Karpas-422 (cell line): ENCODE measurements around the gene MCM5. TPM values are rescaled to one million over a fixed set of nuclear protein-coding genes. Genes with fewer than 3 reads are reported as not detected.

ENCODE experiments used
- DNase-seq: peaks from one replicate; pipeline ENCODE4 v3.0.0-alpha.2; 2015
- H2AFZ ChIP-seq: fragments of 200-600 bp; sonication (generic); 2 replicates; pipeline ENCODE4 v1.6.1; 2014; ENCODE audit warnings: antibody characterized with exemption, low read length, mixed read lengths
- H3K27ac ChIP-seq: fragments of 200-600 bp; sonication (generic); 2 replicates; pipeline ENCODE4 v1.5.1; 2014; ENCODE audit warnings: mild to moderate bottlenecking, low read length, moderate library complexity
- H3K27me3 ChIP-seq: fragments of 200-600 bp; sonication (generic); 2 replicates; pipeline ENCODE4 v1.6.1; 2014; ENCODE audit warnings: low read length, mixed read lengths
- H3K36me3 ChIP-seq: fragments of 200-600 bp; sonication (generic); 2 replicates; pipeline ENCODE4 v1.6.1; 2014; ENCODE audit warnings: low read length, mixed read lengths; ENCODE audit not compliant: insufficient read depth
- H3K4me1 ChIP-seq: fragments of 200-600 bp; sonication (generic); 2 replicates; pipeline ENCODE4 v1.6.1; 2014; ENCODE audit warnings: mild to moderate bottlenecking, low read length, mixed read lengths
- H3K4me2 ChIP-seq: fragments of 200-600 bp; sonication (generic); 2 replicates; pipeline ENCODE4 v1.6.1; 2014; ENCODE audit warnings: low read length, low read depth, mild to moderate bottlenecking; ENCODE audit not compliant: poor library complexity, severe bottlenecking
- H3K4me3 ChIP-seq: fragments of 200-600 bp; sonication (generic); 2 replicates; pipeline ENCODE4 v1.5.1; 2014; ENCODE audit warnings: mild to moderate bottlenecking, antibody characterized with exemption, low read length, mixed read lengths
- H3K79me2 ChIP-seq: fragments of 200-600 bp; sonication (generic); 2 replicates; pipeline ENCODE4 v1.6.1; 2014; ENCODE audit warnings: mild to moderate bottlenecking, low read length, mixed read lengths
- H3K9ac ChIP-seq: fragments of 200-600 bp; sonication (generic); 2 replicates; pipeline ENCODE4 v1.6.0; 2014; ENCODE audit warnings: low read length
- H3K9me2 ChIP-seq: fragments of 200-600 bp; sonication (generic), shearing (Covaris generic); replicated peaks from 2 replicates; pipeline ENCODE4 v1.6.0; 2014; ENCODE audit warnings: mild to moderate bottlenecking, low read length, moderate library complexity; ENCODE audit not compliant: insufficient read depth
- H3K9me3 ChIP-seq: fragments of 300-700, 200-600 bp; sonication (generic); 2 replicates; pipeline ENCODE4 v1.6.1; 2014; ENCODE audit warnings: low read length, mixed read lengths
- H4K20me1 ChIP-seq: fragments of 200-600 bp; sonication (generic); 2 replicates; pipeline ENCODE4 v1.6.1; 2014; ENCODE audit warnings: mild to moderate bottlenecking, antibody characterized with exemption, low read length, low read depth; ENCODE audit not compliant: insufficient read depth
- total RNA-seq: library from RNA; depleted of rRNA; stranded (reverse); fragments of >200 nt; shearing (Covaris generic); gene quantifications from 2 replicates; pipeline ENCODE4 v1.2.3, GENCODE V29; 2014; ENCODE audit warnings: low replicate concordance

Gene MCM5
- total RNA-seq, 1 experiment from 2014 or later: 83.7 TPM

- H3K4me2 ChIP-seq: no peak overlapping the region
- no peak overlapping the region for H3K9ac ChIP-seq
- no peaks in the 10 kb centered on the region for H3K27me3 ChIP-seq
- no peaks in the 10 kb centered on the region for H4K20me1 ChIP-seq
- H3K4me1 ChIP-seq: peaks cover 40% of the 10 kb centered on the region
- H3K79me2 ChIP-seq: no peaks in the 10 kb centered on the region
- no peak overlapping the region for H3K27ac ChIP-seq
- no peak for DNase-seq
- no peaks in the 10 kb centered on the region for H3K9me2 ChIP-seq
- H3K9me3 ChIP-seq: no peaks in the 10 kb centered on the region
- no peak overlapping the region for H3K4me3 ChIP-seq
- H2AFZ ChIP-seq: peak overlapping the region; percentile 28; the same call in 1 of the 2 replicates
- H3K36me3 ChIP-seq: no peaks in the 10 kb centered on the region
These were observed 24.4 kb upstream of the MCM5 start for GRCh38 chr22:35375526-35375925.

DNA sequence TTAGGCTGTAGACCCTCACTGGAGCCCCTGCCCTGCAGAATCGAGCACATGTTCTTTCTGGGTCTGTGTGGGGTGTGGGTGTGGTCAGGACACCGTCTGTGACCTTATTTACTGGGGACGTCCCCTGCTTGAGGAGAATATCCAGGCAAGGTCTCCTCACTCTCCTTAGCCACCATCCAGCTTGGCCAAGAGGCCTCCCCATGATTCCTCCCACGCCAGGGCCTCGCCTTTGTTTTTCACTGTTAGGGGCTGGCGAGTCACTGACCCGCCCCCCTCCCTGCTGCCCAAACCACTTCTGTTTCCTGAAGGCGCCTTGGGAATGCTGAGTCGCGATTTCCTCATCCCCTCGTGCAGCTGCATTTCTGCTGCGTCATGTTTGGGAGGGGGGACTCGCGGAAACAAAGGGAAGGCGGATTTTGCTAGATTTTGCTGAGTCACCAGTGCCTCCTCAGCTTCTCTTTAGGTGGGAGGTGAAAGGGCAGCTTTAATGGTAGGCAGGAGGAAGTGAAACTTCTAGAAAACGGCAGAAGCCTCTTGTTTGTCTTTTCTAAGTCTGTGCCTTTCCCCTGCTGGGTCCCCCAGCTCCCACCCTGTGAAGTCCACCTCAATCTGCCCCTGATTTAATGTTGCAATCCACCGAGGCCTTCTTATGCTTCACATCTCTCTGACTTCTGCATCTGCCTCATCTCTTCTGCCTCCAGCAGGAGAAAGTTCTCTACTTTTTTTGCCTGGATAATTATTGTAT, 23.0 kb upstream of the MCM5 start:
- peak; percentile 95 for DNase-seq
- Histone ChIP-seq H3K9ac (peak overlapping the region; percentile 55), H3K4me1 (peaks cover 50% of the 10 kb centered on the region), H3K4me2 (peak overlapping the region; percentile 56), H4K20me1 (no peaks in the 10 kb centered on the region), H3K9me3 (no peaks in the 10 kb centered on the region), H3K36me3 (no peaks in the 10 kb centered on the region), H3K27ac (peak overlapping the region; percentile 86), H2AFZ (peak overlapping the region; percentile 66), H3K27me3 (no peaks in the 10 kb centered on the region), H3K79me2 (no peaks in the 10 kb centered on the region), H3K9me2 (no peaks in the 10 kb centered on the region), H3K4me3 (peak overlapping the region; percentile 22; the same call in 1 of the 2 replicates)

DNA sequence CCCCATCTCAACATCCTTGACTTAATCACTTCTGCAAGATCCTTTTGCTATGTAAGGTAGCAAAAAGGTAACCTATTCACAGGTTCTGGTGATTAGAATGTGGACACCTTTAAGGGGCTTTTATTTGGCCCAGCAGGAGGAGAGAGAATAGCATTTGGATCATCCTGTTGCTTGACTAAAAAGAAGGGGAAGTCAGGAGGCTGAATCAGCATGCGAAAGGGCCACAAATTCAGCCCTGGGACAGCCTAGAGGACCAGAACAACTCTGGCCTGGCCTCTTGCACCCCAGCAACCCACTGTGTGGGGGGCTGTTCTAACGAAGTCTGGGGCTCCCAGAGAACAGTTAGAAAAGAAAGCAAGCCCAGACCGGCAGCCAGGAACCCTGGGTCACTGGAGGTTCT, 22.2 kb upstream of the MCM5 start:
- no peaks in the 10 kb centered on the region for H3K9me3 ChIP-seq
- no peak overlapping the region for H3K4me3 ChIP-seq
- H3K79me2 ChIP-seq: no peaks in the 10 kb centered on the region
- DNase-seq: peak; percentile 53
- peak overlapping the region; percentile 55 for H3K9ac ChIP-seq
- H3K27ac ChIP-seq: peak overlapping the region; percentile 86
- peak overlapping the region; percentile 66 for H2AFZ ChIP-seq
- H3K36me3 ChIP-seq: no peaks in the 10 kb centered on the region
- H3K4me2 ChIP-seq: peak overlapping the region; percentile 56
- no peaks in the 10 kb centered on the region for H3K9me2 ChIP-seq
- H3K27me3 ChIP-seq: no peaks in the 10 kb centered on the region
- H4K20me1 ChIP-seq: no peaks in the 10 kb centered on the region
- peaks cover 50% of the 10 kb centered on the region for H3K4me1 ChIP-seq

- Histone ChIP-seq H3K27me3 (no peaks in the 10 kb centered on the region), H3K4me3 (no peak overlapping the region), H2AFZ (no peak overlapping the region), H3K9me3 (no peaks in the 10 kb centered on the region), H3K36me3 (no peaks in the 10 kb centered on the region), H3K9ac (no peak overlapping the region), H3K4me1 (peaks cover 50% of the 10 kb centered on the region), H3K27ac (peak overlapping the region; percentile 86; the same call in 1 of the 2 replicates), H3K4me2 (peak overlapping the region; percentile 56), H4K20me1 (no peaks in the 10 kb centered on the region), H3K9me2 (no peaks in the 10 kb centered on the region), H3K79me2 (no peaks in the 10 kb centered on the region)
- DNase-seq: no peak
These were observed 21.3 kb upstream of the MCM5 start for GRCh38 chr22:35378621-35379020.

DNA sequence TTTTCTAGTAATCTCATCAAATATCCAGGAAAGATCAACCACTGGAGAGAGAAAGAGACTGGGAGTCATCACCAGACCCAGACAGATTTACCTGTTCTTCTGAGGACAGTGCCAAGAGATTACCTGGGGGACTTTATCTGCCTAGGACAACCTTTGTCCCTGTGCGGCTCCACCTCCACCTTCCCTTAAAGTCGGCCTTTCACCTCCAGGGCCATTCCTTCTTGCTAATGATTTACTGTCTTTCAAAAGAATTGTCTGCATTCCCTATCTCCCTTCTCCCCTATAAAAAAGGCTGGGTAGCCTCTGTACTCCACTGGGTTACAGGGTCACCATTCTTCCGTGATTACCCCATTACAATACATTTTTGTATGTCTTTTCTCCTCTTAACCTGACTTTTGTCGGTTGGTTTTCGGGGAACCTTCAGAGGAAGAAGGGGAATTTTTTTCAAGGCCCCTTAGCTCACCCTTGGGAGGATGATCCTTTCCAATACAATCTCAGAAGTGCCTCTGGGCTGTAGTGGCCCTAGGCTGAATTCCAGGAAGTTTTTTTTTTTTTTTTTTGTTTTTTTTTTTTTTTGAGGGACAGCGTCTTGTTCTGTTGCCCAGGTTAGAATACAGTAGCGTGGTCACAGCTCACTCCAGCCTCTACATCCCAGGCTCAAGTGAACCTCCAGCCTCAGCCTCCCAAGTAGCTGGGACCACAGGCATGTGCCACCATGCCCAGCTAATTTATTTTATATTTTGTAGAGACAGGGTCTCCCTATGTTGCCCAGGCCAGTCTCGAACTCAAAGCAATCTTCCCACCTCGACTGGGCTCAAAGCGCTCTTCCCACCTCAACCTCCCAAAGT, 20.6 kb upstream of the MCM5 start:
- H3K36me3 ChIP-seq: no peaks in the 10 kb centered on the region
- no peak overlapping the region for H3K27ac ChIP-seq
- no peak overlapping the region for H3K4me2 ChIP-seq
- no peak overlapping the region for H3K9ac ChIP-seq
- no peaks in the 10 kb centered on the region for H3K79me2 ChIP-seq
- peaks cover 50% of the 10 kb centered on the region for H3K4me1 ChIP-seq
- H3K9me2 ChIP-seq: no peaks in the 10 kb centered on the region
- H4K20me1 ChIP-seq: no peaks in the 10 kb centered on the region
- no peaks in the 10 kb centered on the region for H3K9me3 ChIP-seq
- H3K27me3 ChIP-seq: no peaks in the 10 kb centered on the region
- no peak overlapping the region for H3K4me3 ChIP-seq
- no peak overlapping the region for H2AFZ ChIP-seq
- DNase-seq: no peak

DNA sequence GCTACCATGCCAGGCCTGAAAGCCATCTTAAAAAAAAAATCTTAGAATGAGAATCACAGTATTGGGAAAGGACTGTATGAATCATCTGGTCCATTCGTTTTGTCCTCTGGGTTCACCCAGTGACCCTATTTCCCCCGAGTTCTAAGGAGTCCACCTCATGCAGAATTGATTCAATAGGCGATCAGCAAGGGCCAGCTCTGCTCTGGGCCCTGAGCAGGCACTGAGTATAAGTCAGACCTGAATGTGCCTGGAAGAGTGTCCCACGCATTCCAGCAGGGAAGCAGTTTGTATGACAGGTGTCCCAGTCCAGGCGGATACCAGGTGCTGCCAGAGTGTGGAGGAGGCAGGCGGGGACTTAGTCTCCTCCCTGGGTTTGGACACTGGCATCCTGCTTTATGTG, 19.9 kb upstream of the MCM5 start:
- H3K4me1 ChIP-seq: peaks cover 52% of the 10 kb centered on the region
- no peak overlapping the region for H2AFZ ChIP-seq
- no peak overlapping the region for H3K4me3 ChIP-seq
- no peaks in the 10 kb centered on the region for H3K79me2 ChIP-seq
- no peak overlapping the region for H3K4me2 ChIP-seq
- no peak overlapping the region for H3K9ac ChIP-seq
- no peaks in the 10 kb centered on the region for H3K36me3 ChIP-seq
- H3K9me2 ChIP-seq: no peaks in the 10 kb centered on the region
- H3K9me3 ChIP-seq: no peaks in the 10 kb centered on the region
- H3K27me3 ChIP-seq: no peaks in the 10 kb centered on the region
- DNase-seq: no peak
- H3K27ac ChIP-seq: no peak overlapping the region
- no peaks in the 10 kb centered on the region for H4K20me1 ChIP-seq

DNA sequence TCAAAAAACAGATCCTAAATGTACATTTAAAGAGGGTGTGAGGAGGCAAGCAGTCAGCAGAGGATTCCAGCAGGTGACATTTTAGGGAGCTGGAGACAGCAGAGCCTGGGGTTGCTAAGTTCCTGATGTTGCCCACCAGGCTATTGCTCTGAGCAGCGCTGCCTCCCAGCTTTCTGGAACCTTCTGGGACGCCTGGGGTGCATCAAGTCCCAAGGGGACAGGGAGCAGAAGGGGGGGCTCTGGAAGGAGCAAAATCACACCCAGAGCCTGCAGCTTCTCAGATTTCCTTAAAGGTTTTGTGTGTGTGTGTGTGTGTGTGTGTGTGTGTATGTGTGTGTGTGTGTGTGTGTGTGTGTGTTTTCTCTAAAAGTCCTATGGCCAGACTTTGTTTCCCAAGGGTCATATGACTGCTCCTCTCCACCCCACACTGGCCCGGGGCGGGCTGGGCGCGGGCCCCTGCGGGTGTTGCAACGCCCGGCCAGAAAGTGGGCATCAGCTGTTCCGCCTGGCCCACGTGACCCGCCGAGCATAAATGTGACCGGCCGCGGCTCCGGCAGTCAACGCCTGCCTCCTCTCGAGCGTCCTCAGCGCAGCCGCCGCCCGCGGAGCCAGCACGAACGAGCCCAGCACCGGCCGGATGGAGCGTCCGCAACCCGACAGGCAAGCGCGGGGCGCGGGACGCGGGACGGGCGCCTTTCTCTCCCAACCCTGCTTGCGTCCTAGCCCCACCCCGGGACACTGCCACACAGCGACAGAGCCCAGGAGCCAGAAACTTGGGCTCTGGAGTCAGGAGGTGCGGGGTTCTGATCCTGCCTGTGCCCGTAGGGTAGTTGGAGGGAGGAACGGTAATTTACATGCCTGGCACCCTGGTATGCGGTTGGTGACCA, 19.2 kb upstream of the MCM5 start, which contains the start of gene HMOX1:
TSS of gene HMOX1 (plus strand) at position 560 of the 887 bp plus-strand sequence. CDS start at position 638, 78 bp downstream.
- H3K4me3 ChIP-seq: peak within 1 kb of the TSS; percentile 53; the same call in 1 of the 2 replicates

More for the DNA sequence above, 19.2 kb upstream of the MCM5 start, which contains the start of gene HMOX1:
- peak; percentile 73 for DNase-seq
- H3K9me2 ChIP-seq: no peaks in the 10 kb centered on the region
- no peak within 1 kb of the TSS for H3K27ac ChIP-seq
- no peaks in the 10 kb centered on the region for H3K79me2 ChIP-seq
- H3K36me3 ChIP-seq: no peaks in the 10 kb centered on the region
- H3K9ac ChIP-seq: peak within 1 kb of the TSS; percentile 15
- H3K4me2 ChIP-seq: peak within 1 kb of the TSS; percentile 56
- no peaks in the 10 kb centered on the region for H3K9me3 ChIP-seq
- H3K27me3 ChIP-seq: no peaks in the 10 kb centered on the region
- H4K20me1 ChIP-seq: no peaks in the 10 kb centered on the region
- no peak within 1 kb of the TSS for H2AFZ ChIP-seq
- peaks cover 53% of the 10 kb centered on the region for H3K4me1 ChIP-seq
